HG03060 (cell line): ENCODE results near the gene GFOD1.

ENCODE experiments used
- ATAC-seq: cut with Tn5 transposase; IDR thresholded peaks from one replicate; pipeline ENCODE4 v1.9.1; 2021; ENCODE audit warnings: low read depth, moderate number of reproducible peaks; ENCODE audit not compliant: unreplicated experiment

The GFOD1 gene

GRCh38 chr6:13488015-13488895 is 855 bp upstream of the GFOD1 start:
- ATAC-seq = no peak

GRCh38 chr6:13486679-13487121 is 700 bp downstream of the GFOD1 start:
- ATAC-seq = no peak

GRCh38 chr6:13485923-13486562 is 1.4 kb downstream of the GFOD1 start:
- no peak for ATAC-seq

- ATAC-seq = no peak
Observed at GRCh38 chr6:13485303-13485702, 2.1 kb downstream of the GFOD1 start.

- ATAC-seq = no peak
Observed at GRCh38 chr6:13484827-13485226, 2.6 kb downstream of the GFOD1 start.

GRCh38 chr6:13484138-13484708 is 3.2 kb downstream of the GFOD1 start:
- ATAC-seq = no peak

- no peak for ATAC-seq
Observed at GRCh38 chr6:13480631-13481501, 6.5 kb downstream of the GFOD1 start.

- ATAC-seq = no peak
Observed at GRCh38 chr6:13479971-13480434, 7.4 kb downstream of the GFOD1 start.

GRCh38 chr6:13479206-13479800 is 8.1 kb downstream of the GFOD1 start:
- ATAC-seq = no peak

GRCh38 chr6:13478525-13478966 is 8.9 kb downstream of the GFOD1 start:
- no peak for ATAC-seq

GRCh38 chr6:13474787-13475186 is 12.6 kb downstream of the GFOD1 start:
- no peak for ATAC-seq

GRCh38 chr6:13474360-13474759 is 13.0 kb downstream of the GFOD1 start:
- no peak for ATAC-seq

GRCh38 chr6:13473768-13474165 is 13.6 kb downstream of the GFOD1 start:
- no peak for ATAC-seq

GRCh38 chr6:13472976-13473767 is 14.2 kb downstream of the GFOD1 start:
- no peak for ATAC-seq

GRCh38 chr6:13472099-13472498 is 15.3 kb downstream of the GFOD1 start:
- no peak for ATAC-seq

- ATAC-seq = no peak
Observed at GRCh38 chr6:13471184-13471583, 16.2 kb downstream of the GFOD1 start.

- ATAC-seq = no peak
Observed at GRCh38 chr6:13470238-13471140, 16.9 kb downstream of the GFOD1 start.

GRCh38 chr6:13469693-13470092 is 17.7 kb downstream of the GFOD1 start:
- ATAC-seq = no peak
